Bone marrow (tissue), 2 donors: ENCODE data around the gene B3GNT5.
A peak's percentile ranks its signal among the peaks of the same experiment; 100 is the strongest.

Source experiments
- DNase-seq, 2 donors: peaks; one replicate each; lab custom pipeline; 2025; lab: John Stamatoyannopoulos, UW

B3GNT5 gene, protein sequence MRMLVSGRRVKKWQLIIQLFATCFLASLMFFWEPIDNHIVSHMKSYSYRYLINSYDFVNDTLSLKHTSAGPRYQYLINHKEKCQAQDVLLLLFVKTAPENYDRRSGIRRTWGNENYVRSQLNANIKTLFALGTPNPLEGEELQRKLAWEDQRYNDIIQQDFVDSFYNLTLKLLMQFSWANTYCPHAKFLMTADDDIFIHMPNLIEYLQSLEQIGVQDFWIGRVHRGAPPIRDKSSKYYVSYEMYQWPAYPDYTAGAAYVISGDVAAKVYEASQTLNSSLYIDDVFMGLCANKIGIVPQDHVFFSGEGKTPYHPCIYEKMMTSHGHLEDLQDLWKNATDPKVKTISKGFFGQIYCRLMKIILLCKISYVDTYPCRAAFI

DNA sequence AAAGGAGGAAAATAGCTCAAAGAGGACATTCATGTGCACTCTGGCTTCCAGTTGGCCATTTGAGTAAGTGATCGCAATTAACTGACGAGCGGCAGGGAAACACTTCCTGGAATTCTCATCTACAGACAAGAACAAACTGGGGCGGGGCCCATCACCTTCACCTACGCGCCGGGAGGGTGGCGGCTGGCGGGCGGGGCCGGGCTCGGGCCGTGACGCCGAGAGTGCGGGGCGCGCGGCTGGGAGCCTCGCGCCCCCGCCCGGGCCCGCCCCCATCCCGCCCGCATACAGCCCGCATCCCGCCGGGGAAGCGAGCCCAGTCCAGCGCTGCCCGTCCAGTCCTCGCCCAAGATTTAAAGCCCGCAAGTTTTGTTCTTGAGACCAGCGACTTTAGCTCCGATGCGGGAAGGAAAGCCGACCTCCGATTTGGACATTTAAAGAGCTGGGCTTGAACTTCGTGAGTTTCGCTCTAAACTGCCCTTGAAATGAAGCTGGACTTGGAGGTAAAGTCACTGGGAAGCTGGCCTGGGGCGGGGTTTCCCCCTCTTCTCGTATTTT lies at the start of gene B3GNT5:
B3GNT5 (plus strand) TSS at position 281 of the 555 bp plus-strand sequence. CDS start 16,546 bp downstream, outside the sequence.
- DNase-seq, result peak in 1 of 2 donors; percentile 71

DNA sequence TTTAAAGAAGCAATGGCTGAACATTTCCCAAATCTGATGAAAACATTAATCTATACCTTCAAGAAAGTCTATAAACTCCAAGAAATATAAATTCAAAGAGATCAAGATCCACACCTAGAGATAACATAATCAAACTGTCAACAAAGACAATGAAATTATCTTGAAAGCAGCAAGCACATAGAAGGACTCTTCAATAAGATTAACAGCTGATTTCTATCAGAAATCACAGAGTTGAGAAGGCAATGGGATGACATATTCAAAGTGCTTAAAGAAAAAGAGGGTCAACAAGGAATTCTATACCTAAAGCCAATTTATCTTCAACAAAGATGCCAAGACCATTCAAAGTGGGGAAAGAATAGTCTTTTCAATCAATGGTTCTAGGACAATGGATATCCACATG lies 49.4 kb upstream of the B3GNT5 start:
- no peak for DNase-seq

DNA sequence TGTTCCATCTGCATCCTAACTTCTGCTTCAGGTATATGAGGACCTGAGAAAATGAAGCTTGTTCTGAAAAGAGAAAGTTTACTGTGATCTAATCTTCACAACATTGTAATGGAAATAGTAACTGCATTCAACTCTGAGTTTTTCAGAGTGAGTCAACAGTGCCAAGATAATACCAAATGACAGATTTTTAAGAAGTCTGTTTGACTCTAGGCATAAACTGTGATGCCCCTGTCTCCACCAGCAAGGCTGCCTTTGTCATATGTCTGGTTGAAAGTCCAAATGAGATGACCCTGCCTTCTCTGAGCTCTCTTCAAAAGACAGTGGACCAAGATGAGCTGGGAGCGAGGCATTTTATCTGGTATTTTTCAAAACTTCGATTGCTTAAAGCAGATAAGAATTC lies 44.8 kb upstream of the B3GNT5 start:
- no peak for DNase-seq

DNA sequence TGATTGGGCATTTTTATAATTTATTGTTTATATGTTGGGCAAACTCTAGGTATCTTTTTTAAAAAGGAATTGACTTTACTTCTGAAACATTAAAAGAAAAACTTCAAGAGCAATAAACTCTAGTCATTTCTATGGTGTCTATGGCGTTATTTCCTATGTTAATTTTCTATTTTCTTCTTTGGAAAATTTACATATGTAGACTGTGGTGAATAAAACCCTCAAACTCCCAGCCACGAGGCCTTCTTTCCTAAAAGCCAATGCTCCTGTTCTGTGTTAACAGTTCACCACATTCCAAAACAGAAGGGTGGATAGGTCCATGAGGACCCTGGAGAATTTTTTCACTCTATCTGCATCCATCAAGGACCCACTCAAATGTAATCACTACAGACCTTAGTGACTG lies 44.3 kb upstream of the B3GNT5 start:
- no peak for DNase-seq

DNA sequence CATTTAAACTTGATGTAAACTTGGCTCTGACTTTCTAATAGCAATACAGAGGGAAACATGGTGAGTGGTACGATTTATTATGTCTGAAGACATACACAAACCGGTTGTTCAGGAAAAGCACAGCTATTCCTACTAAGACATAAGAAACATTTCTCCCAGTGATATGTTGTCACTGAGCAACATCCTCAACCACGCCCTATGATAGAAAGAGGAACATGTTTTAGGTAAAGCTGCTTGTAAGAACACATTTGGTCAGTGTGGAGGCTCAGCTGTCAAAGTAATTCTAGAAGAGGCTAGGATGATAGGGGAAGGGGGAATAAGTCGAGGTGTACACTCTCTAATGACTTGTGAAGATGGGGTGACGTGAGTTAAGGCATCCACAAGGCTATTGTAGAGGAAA lies 42.7 kb upstream of the B3GNT5 start:
- DNase-seq, result peak in 1 of 2 donors; percentile 42

DNA sequence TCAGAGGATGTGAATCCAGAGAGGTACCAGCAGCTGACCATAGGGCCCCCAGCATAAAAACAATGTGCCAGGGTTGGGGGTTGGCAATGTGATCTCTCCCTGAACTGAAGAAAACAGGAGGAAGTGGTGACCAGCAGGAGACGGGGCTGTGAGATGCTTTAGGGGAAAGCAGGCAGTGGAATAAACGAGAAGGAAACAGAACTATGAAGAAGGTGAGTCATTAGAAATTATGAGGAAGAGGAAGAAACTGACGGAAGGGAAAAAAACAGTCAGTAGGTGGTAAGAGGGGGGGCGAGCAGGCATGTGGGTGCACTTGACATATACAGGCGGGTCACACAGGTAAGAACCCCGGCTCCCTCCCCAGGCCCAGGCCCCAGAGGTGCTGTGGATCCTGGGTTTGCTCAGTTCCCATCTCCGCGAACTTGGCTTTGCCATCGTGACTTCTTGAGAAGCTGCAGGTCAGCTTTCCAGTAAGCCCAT lies 42.2 kb upstream of the B3GNT5 start:
- peak; percentile 36 to 84 for DNase-seq

DNA sequence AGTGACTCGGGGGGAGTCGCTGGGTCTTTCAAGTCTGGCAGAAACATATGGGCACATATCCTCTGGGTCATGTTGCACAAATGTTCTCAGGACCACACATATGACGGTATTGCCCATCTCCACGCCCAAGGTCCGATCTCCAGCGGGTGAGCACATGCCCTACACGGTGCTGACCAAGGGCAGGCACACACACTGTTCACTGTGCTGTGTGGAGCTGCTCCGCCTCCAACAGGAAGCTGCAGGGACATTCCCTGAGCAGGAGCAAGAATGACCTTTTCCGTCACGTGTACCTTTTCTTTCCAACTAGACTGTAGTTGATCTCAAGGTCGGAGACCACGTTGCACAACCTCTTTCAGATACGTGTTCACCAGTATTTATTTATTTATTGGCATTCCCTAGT lies 41.7 kb upstream of the B3GNT5 start:
- no peak for DNase-seq

DNA sequence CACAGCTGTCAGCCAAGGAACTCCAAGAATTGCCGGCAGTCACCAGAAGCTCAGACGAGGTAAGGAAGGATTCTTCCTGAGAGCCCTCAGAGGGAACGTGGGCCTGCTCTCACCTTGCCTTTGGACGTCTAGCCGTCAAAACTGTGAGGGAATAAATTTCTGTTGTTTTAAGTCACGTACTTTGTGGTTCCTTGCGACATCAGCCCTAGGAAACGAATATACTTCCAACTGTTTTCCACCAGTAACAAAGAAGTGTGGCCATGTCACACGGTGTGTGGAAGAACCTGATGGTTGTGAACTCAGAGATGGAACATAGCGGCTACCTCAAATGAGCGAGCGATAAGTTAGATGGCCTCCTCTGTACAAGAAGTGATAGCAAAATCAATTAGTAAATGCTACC lies 41.0 kb upstream of the B3GNT5 start:
- DNase-seq, result no peak

DNA sequence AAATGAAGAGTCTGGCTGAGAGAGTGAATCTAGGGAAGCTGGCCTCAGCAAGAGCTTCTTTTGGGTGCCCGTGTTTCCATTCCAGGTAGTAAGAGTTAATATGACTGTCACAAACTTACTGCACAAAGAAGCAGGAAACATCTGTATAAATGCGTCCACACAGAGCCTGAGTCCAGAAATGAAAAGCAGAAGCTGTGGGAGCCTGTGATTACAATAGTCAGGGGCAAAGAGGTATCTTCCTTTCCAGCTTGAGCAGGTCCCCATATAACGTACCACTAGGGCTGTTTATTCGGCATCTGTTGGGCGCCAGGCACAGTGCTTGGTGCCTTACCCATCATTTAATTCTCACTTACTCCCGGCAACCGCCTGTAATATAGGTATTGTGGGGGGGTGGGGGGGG lies 40.5 kb upstream of the B3GNT5 start:
- peak in 1 of 2 donors; percentile 99 for DNase-seq

DNA sequence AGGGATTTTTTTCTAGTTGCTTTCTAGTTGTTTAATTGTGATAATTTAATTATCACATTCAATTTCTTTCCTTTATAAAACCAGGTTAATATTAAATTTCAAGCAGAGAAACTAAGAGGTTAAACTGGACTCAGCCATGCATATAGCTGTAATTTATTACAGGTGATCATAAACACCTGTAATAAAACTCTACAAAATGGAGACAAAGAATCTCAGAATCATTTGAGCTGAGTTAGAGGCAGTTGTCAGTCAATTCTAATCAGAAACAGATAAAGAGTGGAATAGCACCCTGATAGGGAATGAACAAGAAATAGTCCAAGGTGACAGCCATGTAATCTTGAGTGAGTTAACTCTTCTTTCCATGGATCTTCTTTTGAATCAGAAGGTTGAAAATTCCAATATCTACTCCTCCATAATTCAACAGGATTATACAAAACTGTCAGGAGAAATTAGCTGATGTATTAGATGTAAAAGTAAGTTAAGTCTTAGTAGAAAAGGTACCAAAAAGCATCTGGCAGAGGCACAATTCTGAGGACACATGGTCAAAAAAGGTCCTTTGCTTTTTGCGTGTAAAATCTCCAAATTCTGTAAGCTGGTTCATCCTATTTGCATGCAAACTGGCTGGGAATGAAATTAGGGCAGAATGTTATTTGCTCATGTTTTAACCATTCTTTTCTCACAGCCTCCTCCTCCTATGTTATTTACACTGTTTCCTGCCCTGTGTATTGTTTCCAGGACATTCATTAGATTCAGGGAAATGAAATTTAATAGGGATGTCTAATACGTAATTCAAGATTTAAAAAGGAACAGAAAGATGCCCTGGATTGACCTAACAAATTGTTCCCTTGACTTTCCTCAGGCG lies 39.4 kb upstream of the B3GNT5 start:
- DNase-seq, result no peak

DNA sequence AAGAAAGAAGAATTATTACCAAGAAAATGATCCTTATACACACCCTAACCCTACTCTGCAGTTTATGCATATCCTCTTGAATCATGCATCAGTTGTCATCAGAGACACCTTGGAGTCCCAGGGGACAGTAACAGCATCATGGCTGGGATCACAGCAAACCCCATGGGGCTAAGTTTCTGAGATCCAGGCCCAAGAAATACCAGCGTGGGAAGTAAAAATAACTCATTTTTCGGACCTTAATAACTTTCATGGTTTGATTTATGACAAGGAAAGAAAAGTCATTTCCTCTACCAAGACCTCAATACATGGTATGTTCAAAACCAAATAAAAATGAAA lies 38.8 kb upstream of the B3GNT5 start:
- no peak for DNase-seq

DNA sequence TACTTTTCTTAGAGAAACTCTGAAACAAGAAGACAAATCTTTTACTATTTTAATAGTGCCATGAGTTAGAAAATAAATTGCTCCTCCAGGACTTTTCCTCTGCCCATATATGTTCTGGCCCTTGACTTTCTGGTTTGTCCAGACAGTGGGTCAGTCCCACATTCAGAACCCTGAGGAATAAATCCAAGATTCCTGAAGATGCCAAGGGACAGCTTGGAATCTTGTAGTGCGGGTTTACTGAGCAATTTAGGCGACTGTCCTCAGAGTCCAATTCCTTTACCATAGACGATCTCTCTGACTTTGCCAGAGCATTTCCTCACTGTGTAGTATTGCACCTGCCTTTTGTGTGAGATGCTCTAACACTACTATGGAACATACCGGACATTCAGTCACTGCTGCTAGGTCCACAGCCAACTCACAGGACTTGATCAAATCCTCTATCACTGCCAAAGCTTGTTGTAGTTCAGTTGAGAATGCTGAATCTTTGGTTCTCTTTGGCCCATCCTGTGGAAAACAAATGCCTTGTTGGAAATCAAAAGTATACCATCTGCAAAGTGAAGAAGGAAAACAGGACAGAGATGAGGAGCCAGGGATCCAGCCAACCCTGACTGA lies 37.4 kb upstream of the B3GNT5 start:
- DNase-seq, result no peak

DNA sequence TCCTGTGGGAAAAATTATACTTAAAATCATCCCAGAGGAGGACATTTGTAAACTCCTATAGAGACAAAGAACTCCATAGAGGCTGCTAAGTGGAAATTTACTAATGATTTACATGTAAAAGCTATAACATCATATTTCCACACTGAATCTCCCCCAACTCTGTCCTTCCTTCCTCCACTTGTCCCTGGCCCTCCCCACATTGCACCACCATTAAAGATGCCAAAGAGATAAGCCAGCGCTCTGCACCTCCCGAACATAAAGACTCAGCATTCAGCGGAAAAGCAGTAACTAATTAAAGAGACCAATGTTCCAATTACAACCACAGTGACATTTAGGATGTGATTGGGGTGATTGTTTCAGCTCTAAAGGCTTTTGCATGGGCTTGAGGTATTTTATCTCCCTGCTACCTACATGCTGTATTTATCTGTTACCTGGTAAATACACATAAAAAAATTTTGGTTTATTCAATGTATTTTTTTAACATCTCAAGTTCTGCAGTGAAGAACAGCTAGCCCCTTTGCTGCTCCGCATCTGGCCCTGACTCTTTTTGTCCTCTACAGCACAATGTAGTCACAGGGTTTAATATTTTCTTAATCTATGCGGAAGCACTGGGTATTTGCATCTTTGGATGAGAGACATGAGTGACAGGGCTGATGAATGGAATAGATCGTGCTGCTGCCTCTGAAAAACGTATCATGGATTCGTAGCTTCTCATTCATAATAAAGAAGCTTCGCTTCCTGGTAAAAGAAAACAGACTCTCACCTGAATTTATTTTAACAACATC lies 35.3 kb upstream of the B3GNT5 start:
- peak in 1 of 2 donors; percentile 65 for DNase-seq

DNA sequence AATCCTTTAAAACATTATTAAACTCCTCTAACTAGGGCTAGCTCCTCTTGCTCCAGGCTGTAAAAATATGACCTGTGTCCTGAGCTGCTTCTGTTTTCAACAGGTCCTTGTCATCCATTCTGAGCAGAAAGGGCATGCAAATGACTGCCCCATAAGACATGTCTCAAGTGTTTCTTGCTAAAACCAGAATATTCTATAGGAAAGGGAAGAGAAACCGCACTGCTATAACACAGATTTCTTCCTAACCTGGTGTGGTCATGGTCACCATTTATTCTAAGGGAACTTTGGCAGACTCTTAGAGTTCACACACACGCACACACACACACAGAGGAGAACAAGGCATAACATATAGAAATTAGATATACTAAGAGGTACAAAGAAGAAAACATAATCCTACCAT lies 34.2 kb upstream of the B3GNT5 start:
- DNase-seq, result no peak

DNA sequence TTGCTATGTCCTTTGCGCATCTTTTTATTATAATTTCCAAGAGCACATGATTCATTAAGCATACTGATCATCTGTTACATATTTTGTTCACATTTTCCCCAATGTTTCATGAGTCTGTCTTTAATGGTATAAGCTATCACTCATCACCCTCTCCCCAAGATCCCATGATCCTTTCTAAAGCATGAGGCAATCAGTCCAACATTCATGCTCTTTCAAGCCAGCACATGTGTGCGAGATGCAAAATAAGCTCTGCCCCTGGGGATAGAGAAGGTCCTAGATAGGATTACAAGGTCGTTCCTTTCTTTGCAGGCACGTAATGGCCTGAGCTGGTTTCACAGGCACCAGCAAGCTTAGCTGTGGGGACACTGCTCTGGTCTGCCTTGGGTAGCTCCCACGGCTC lies 32.2 kb upstream of the B3GNT5 start:
- no peak for DNase-seq

DNA sequence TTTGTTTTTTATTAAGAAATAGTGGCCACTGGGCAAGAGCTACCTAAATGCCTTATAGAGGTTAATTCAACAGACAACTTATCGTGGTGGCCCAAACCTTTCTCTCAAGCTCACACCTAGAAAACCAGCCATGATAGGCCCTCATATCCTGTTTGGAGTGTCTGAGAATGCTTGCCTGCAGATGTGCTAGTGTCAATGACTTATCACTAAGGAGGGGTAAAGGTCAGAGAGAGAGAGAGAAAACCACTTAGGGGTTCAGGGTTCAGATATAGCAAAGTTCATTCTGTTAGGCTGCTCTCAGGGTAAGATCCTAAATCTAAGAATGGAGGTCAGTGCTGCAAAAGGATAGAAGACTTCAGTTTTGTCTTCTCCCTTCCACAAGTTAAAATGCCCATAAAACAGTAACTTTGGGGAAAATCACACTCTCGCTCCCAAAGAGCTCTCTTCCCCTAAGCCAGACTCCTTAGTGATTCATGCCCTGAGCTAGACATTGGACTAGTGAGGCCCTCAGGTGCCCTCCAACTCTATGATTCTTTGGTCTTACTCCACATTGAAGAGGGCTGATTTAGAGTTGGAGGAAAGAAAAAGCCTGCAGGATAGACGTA lies 30.3 kb upstream of the B3GNT5 start:
- DNase-seq, result no peak

DNA sequence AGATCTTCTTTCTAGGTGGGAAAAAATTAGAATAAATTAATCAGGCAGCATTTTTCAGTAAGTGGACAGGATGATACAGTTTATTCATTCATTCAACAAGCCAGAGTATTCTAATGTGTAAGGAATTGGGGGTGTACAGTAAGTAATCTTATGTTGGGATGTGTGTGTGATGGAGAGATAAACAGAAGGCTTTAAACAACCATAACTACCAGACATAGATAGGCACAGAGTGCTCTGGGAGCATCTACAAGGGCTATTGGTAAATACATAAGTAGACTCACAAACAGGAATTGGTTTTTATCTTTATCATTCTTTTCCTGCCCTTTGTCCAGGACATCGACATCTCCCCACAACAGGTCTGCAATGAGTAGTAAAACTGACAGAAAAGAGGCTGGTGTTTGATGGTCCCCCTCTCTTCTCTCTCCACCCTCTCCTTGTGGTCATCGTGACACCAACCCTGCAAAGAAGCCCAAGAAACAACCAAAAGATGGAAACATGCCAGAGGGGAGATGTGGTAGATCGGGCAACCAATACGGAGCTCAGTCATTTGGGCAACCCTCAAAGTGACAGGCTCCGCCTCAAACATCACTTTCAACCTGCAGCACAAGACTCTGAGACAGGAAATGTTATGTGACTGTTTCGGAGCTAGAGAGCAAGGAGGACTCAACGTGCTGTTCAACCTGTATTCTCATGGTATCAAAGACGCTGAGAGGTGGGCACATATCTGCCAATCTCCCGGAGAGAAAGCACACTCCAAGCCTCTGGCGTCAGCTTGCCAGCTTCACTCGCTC lies 28.7 kb upstream of the B3GNT5 start:
- DNase-seq, result no peak

DNA sequence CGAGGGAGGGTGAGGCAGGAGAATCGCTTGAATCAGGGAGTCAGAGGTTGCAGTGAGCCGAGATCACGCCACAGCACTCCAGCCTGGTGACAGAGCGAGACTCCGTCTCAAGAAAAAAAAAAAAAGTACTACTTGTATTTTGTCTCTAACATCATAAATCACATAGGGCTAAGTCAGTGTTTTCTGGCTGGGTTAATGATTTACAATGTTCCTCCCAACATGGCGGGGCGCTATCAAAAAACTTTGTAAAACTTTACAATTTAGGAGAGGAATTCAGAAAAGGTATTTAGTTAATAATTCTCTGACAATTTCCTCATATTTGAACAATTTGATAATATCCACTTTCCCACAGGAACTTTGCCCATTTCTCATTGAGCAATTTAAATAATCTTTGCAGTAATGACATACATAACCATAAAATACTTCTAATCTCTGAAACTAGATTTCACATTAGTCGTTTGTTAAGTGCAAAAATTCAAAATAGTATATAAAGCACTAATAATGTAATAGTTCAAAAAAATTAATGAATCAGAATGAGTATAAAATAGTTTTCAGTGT lies 26.6 kb upstream of the B3GNT5 start:
- DNase-seq, result no peak

DNA sequence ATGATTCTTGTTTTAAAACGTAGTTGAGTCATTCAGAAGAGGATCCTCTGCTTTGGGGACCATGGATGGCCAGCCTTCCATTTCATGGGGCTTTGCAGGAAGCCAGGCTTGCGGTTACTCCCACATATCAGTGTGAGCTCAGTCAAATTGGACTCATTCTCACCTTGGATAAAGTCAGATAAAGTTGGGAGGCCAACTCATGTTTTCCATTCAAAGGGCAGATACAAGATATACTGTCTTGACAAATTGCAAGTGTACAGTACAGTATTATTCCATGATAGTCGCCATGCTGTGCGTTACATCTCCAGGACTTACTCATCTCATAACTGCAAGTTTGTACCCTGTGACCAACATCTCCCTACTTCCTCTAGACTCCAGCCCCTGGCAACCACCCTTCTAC lies 25.5 kb upstream of the B3GNT5 start:
- no peak for DNase-seq

DNA sequence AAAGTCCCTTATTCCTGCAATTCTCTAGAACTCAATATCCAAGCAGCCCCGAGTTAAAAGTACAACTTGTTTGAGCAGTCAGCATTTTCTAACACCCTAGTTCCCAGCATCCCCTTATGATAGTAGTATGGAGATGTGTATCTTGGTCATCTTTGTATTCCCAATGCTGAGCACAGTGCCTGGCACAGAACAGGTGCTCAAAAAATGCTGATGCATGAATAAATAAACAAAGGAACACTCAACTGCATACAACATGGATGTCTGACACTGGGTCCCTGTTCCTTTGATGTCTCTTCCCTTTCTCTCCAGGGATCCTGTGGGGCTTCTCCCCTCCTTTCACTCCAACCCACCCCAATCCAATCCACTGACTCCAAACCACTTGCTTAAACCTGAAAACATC lies 23.9 kb upstream of the B3GNT5 start:
- no peak for DNase-seq
